ENCODE results near the gene ARL13B. TPM values are rescaled to one million over a fixed set of nuclear protein-coding genes. Genes with fewer than 3 reads are reported as not detected.
"Not testable (repeated sequence)": the region's sequence is repeated elsewhere in the genome, so short reads cannot be mapped to it uniquely, and the experiment has no call there.

The ARL13B gene
- total RNA-seq: 6.5 TPM

DNA sequence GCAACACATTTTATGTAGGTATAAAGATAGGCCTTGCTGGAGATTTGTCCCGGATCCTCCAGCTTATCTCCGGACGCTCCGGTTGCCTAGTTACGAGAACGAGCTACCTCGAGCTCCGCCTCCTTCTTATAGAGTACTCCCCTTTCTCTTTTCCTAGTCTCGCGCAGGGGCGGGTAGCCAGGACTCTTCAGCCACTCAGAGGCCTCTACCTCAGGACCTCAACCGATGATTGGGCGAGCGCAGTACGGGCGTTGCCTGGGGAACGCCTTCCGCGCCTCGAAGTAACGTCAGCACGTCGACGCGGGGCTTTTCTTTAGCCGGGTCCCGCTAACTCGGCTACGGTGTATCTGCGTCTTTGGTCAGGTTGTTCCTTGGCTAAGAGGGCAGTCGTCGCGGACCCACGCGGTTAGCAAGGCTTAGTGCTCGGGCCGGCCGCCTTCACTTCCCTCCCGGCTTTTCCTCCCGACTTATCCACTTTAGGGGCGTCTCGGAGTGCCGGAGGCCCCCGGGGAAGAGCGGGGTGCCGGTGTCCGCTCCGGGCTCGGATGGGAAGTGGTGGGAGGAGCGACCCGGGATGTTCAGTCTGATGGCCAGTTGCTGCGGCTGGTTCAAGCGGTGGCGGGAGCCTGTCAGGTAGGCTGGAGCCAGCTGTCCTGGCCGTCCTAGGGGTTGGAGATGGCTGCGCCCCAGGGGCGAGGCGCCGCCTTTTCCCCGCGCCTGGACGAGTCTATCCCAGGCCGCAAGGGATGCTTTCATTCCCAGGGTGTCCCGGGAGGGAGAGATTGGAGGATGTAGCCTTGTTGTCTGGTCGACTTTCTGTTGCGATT lies at the start of gene ARL13B:
TSS of gene ARL13B (plus strand) at position 306 of the 827 bp plus-strand sequence. CDS start at position 575, 269 bp downstream.
- ATAC-seq: peak; percentile 100

GRCh38 chr3:93931597-93932229 lies 48.2 kb upstream of the ARL13B start:
- ATAC-seq: no peak

DNA sequence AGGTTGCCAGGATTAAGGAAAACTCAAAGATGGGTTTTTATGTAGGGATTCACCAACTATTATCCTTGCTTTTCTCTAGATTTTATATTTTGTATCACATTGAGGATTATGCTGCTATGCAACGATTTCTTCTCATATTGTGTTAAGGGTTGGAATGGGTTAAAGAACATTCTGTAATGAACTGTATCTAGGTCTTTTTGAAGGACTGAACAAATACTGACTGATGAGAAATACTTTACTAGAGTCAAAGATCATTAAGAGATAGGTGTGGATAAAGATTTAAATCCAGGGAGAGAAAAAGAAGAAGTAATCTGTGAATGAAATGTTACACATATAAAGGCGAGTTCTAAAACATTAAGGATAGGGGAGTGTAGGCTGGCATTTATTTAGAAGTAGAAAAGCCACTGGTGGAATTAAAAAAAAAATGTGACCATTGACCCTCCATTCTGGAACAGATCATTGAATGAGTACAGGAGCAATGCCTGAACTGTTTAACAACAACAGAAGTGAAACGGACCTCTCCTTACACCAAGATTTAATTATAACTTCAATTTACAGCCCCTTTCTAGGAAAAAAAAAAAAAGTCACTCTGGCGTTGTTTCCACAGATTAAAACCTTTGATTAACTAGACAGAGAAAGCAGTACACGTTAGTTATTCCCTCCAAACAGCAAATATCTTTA lies 45.4 kb upstream of the ARL13B start:
- ATAC-seq: no peak

GRCh38 chr3:93936549-93936948 lies 43.4 kb upstream of the ARL13B start:
- no peak for ATAC-seq

DNA sequence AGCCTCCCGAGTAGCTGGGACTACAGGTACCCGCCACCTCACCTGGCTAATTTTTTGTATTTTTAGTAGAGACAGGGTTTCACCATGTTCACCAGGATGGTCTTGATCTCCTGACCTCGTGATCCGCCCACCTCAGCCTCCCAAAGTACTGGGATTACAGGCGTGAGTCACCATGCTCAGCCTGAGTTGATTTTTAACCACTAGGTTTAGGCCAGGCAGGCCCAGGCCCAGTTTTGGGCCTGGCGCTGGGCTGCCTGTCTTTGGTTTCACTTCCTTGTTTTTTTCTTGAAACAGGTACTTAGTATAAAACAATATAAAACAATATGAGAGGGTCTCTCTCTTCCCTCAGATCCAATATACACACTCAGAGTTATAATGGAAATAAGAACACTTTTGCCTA lies 42.5 kb upstream of the ARL13B start:
- ATAC-seq: not testable (repeated sequence)

- not testable (repeated sequence) for ATAC-seq
Observed at GRCh38 chr3:93949958-93950357, 30.0 kb upstream of the ARL13B start.

- no peak for ATAC-seq
Observed at GRCh38 chr3:93961026-93961425, 18.9 kb upstream of the ARL13B start.

DNA sequence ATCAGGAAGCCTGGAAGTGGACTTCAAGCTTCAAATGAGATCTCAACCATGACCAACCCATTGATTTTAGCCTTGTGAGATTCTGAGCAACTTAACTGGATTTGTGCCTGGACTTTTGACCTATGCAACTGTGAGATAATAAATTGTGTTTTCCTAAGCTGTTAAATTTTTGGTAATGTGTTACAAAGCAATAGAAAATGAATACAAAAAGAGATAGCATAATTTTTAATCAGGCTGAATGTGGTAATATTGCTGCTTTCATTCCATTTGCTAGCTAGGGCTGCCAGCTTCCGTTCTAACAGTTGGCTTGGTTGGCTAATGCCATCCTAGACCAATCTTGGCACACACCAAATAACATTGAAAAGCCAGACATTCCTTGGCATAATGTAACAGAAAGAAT lies 18.5 kb upstream of the ARL13B start:
- ATAC-seq: no peak

DNA sequence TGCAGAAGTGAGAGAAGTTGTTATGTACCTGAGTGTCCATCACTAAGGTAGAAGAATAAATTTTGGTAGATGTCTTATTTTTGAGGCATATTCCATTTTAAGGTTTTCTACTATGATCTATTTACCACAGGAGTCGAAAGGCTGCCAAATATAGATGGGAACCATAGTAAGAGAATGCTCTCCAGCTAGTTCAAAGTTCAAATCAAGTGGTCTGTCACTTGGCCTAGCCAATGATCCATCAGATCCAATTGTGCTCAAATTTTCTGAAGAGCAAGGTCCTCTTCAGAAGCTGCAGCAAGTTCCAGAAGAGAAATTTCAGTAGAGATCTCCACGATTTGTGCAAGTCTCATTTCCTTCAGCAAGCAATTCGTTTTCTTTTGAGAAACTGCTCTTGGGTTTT lies 17.2 kb upstream of the ARL13B start:
- no peak for ATAC-seq

- ATAC-seq: not testable (repeated sequence)
Observed at GRCh38 chr3:93965106-93965505, 14.8 kb upstream of the ARL13B start.

DNA sequence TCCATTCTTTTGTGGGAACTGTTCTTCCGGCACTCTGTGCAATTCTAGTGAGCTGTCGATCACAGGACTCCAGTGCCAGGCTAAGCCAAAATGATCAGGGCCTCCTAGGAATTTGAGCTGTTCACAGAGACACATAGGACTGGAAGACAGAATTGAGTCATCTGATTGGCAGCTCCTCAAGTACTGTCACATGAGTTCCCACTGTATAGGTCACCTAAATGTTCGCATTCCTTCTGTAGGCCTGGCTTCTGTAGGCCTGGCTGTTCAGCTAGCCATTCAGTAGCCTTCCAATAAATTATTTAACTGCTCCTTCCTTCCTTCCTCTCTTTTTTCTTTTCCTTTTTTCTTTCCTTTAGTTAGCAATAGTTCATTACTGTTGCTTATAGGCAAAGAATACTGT lies 10.5 kb upstream of the ARL13B start:
- peak; percentile 77 for ATAC-seq

DNA sequence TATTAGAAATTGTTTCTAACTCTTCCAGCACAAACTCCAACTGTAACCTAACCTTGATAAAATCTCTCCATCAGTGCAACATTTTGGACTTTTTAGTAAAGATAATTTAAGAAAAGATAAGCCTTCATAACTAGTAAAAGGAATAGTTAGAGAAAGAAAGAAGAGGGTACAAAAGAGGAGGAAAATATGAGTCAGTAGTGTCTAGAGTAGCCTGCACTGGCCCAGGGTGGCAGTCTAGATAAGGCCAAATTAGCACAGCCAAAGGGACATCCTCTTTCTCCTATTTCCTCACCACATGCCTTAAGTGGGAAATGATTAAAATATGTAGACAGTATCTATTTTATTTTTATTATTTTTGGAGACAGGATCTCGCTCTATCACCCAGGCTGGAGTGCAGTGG lies 10.0 kb upstream of the ARL13B start:
- ATAC-seq: no peak

DNA sequence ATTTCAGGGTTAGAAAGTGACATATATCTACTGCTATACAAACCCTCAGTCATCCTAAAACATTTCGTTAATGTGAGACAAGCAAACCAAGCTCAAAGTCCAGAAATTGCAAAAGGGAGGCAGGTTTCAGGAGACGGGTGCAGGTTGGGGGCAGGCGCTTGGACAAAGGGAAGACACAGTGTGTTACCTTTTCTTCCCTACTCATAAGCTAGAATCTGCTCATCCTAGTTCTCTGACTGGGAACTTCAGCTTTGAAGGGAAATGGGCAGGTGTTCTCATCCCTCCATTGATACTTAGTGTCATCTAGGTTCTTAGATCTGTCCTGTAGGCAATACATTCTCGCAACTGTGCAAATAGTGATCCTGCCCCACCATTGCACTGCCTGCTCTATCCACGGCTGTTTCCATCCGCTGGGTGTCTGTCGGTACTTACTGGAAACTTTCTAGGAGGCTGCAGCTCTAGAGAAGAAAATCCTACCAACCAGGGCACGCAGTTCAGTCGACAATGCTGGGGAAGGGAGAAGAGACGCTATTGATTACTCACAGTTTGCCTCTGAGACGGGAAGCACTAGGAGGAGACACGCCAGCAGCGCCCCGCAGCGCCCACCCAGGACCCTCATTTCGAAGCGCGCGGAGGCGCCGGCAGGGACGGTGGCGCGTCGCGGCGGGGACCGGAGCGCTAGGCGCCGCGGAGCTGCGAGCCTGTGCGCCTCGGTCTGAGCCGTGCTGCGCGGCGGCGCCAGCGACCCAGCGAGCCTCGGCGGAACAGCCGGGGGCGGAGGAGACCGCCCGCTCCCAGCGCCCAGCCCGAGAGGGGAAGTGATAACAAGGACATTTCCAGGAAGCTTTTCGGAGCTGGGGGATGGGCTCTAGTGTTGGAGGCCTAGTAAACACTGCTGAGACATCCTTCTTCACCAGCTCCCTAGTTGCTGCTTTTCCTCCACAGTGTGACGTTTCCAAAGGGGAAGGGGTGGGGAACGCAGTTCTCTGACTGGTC lies 6.5 kb upstream of the ARL13B start, which contains the start of gene PROS1:
TSS of gene PROS1 (minus strand) at position 766 of the 996 bp plus-strand sequence. CDS start at position 619, 147 bp downstream.
- peak; percentile 92 for ATAC-seq

GRCh38 chr3:93981649-93982048 lies 1.7 kb downstream of the ARL13B start:
- ATAC-seq: no peak

- ATAC-seq: no peak
Observed at GRCh38 chr3:93983408-93983807, 3.5 kb downstream of the ARL13B start.

DNA sequence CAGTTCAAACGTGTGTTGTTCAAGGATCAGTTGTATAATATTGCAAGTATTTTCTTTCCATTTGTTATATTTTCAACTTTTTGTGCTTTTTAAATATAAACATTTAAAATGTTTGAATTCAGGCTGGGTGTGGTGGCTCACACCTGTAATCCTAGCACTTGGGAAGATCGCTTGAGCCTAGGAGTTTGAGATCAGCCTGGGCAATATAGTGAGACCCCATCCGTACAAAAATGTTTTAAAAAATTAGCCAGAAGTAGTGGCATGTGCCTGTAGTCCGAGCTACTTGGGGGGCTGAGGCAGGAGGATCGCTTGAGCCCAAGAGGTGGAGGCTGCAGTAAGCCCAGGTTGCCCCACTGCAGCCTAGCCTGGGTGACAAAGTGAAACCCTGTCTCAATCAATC lies 4.7 kb downstream of the ARL13B start:
- no peak for ATAC-seq

- no peak for ATAC-seq
Observed at GRCh38 chr3:93988283-93988682, 8.3 kb downstream of the ARL13B start.

DNA sequence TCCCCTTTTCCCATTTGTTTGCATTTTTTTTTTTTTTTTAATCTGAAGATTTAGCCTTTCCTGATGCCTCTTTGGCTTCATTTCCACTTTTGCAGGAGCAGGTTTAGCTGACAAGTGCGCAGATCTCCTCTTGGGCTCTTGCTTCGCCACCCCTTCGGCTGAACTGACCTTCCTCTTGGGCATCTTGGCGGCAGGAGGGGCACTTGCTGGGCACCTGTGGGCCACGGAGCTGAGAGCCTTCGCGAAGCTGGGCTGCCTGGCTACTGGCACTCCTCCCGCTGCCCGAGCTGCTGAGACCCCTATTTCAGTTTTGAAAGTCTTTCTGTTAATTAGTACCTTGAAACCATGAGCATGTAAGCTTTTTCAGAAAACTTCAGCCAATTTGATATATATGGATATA lies 8.8 kb downstream of the ARL13B start:
- ATAC-seq: no peak

DNA sequence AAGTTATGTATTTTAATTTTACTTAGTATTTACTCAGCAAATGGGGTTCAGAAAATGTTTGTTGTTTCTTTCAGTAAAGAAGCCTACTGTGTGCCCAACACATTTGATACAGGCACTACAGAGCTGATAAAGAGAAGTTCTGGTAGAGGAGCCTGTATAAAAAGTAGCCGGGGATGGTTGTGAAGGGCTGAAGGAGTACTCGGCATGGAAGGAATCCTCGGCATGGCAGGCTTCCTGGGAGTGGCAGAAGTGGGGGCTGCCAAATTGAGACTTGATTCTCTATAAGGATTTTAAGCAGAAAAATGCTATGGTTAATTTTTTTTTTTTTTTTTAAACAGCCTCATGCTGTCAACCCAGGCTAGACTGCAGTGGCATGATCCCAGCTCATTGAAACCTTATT lies 9.3 kb downstream of the ARL13B start:
- ATAC-seq: no peak

GRCh38 chr3:93991631-93992030 lies 11.7 kb downstream of the ARL13B start:
- ATAC-seq: no peak

DNA sequence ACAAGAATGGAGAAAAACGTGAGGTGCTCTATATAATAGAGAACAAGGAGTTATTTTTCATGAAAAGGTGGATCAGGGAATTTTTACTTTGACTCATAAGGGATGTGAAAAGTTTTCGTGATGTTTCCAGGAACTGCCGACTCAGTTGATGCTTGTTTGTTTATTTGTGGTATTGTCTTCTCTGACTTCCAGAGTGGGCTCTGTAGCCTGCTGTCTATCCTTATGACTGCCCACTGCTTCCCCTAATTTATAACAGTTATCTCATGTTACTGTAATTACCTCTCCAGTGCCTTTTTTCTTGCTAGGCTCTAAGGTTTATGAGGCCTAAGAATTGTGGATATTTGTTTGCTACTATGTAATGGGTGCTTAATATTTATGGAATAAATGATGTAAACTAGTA lies 12.3 kb downstream of the ARL13B start:
- no peak for ATAC-seq

DNA sequence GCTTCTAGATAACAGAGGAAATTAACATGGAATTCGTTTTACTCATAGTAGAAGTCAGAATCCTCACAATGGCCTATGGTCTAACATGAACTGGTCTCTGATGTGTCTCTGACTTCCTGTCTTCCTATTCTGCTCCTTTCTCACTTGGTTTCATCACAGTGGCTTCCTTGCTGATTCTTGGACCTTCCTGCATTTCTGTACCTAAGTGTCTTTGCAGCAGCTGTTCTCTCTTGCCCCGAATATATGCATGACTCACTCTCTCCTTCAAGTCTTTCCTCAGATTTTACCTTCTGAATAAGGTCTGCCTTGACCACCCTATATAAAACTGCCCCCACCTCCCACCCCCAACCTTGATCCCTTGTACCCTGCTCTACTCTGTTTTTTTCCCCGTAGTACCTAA lies 14.1 kb downstream of the ARL13B start:
- no peak for ATAC-seq
